NCI-H345 (cell line): ENCODE measurements around the gene SLC25A10.

Experiments
- DNase-seq: peaks from one replicate; lab custom pipeline; 2025; lab: John Stamatoyannopoulos, UW

The SLC25A10 gene

GRCh38 chr17:81687770-81688541, 24.1 kb upstream of the SLC25A10 start:
- no peak for DNase-seq

- no peak for DNase-seq
These were observed 23.5 kb upstream of the SLC25A10 start for GRCh38 chr17:81688616-81689015.

- DNase-seq: no peak
These were observed 22.0 kb upstream of the SLC25A10 start for GRCh38 chr17:81690066-81690465.

- DNase-seq: no peak
These were observed 21.5 kb upstream of the SLC25A10 start for GRCh38 chr17:81690549-81690948.

GRCh38 chr17:81691196-81691595, 20.9 kb upstream of the SLC25A10 start:
- no peak for DNase-seq

GRCh38 chr17:81691608-81692007, 20.5 kb upstream of the SLC25A10 start:
- DNase-seq: no peak

- DNase-seq: no peak
These were observed 18.4 kb upstream of the SLC25A10 start for GRCh38 chr17:81693509-81694210.

GRCh38 chr17:81694810-81695209, 17.3 kb upstream of the SLC25A10 start:
- no peak for DNase-seq

GRCh38 chr17:81695211-81695610, 16.9 kb upstream of the SLC25A10 start:
- DNase-seq: no peak

- DNase-seq: no peak
These were observed 16.3 kb upstream of the SLC25A10 start for GRCh38 chr17:81695801-81696200.

GRCh38 chr17:81696218-81696941, 15.7 kb upstream of the SLC25A10 start:
- DNase-seq: no peak

- no peak for DNase-seq
These were observed 14.6 kb upstream of the SLC25A10 start for GRCh38 chr17:81697261-81698044.

- DNase-seq: no peak
These were observed 11.5 kb upstream of the SLC25A10 start for GRCh38 chr17:81700353-81701287.

GRCh38 chr17:81701288-81702071, 10.6 kb upstream of the SLC25A10 start:
- no peak for DNase-seq

GRCh38 chr17:81702934-81703746, 8.9 kb upstream of the SLC25A10 start, which contains the start of gene MRPL12:
MRPL12 (plus strand) TSS chr17:81703367; CDS start chr17:81703502, 135 bp downstream.
- peak; percentile 97 for DNase-seq

GRCh38 chr17:81703747-81704654, 8.1 kb upstream of the SLC25A10 start:
- DNase-seq: no peak

- no peak for DNase-seq
These were observed 6.4 kb upstream of the SLC25A10 start for GRCh38 chr17:81705518-81706231.
